ENCODE measurements around the gene KTN1.

DNA sequence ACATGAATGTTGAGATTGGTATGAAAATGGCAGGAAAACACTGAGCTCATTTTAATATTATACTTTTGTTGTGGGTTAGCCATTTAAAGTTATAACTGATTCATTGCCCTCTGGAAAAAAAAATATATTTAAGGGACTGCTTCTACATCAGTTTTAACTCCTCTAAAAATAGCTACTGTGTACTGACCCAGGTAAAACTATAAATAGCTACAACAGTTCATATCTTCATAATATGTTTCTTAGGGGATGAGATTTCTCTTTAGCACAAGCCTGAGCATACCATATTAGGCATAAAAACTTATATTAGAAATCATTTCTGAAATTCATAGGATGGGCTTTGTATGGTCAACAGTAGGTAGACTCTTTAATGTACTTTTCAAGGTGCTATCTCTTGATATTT, 81.0 kb downstream of the KTN1 start:
- no peak for TF ChIP-seq EZH2 (IDR thresholded peaks at IDR 0.05)
- TF ChIP-seq, protein P1, sequence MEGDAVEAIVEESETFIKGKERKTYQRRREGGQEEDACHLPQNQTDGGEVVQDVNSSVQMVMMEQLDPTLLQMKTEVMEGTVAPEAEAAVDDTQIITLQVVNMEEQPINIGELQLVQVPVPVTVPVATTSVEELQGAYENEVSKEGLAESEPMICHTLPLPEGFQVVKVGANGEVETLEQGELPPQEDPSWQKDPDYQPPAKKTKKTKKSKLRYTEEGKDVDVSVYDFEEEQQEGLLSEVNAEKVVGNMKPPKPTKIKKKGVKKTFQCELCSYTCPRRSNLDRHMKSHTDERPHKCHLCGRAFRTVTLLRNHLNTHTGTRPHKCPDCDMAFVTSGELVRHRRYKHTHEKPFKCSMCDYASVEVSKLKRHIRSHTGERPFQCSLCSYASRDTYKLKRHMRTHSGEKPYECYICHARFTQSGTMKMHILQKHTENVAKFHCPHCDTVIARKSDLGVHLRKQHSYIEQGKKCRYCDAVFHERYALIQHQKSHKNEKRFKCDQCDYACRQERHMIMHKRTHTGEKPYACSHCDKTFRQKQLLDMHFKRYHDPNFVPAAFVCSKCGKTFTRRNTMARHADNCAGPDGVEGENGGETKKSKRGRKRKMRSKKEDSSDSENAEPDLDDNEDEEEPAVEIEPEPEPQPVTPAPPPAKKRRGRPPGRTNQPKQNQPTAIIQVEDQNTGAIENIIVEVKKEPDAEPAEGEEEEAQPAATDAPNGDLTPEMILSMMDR (IDR thresholded peaks at IDR 0.05): no peak

Data from neural progenitor cell (in vitro differentiated cells).